Hippocampal formation (tissue), 2 donors: Measurements from ENCODE around the gene RAB30.
"Not testable (repeated sequence)": the region's sequence is repeated elsewhere in the genome, so short reads cannot be mapped to it uniquely, and the experiment has no call there.

ENCODE experiments used
- DNase-seq, 2 donors: peaks; one replicate each; lab custom pipeline; 2025; lab: John Stamatoyannopoulos, UW

Gene RAB30

DNA sequence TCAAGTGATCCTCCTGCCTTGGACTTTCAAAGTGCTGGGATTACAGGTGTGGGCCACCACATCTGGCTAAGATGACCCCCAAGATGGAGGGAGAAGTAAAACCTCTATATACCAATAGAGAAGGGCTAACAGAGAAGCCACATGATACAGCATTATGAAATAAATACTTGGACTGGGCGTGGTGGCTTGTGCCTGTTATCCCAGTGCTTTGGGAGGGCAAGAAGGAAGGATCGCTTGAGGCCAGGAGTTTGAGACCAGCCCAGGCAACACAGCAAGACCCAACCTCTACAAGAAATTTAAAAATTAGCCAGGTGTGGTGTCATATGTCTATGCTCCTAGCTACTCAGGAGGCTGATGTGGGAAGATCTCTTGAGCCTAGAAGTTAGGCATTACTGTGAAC lies 61.7 kb downstream of the RAB30 start:
- DNase-seq = no peak

DNA sequence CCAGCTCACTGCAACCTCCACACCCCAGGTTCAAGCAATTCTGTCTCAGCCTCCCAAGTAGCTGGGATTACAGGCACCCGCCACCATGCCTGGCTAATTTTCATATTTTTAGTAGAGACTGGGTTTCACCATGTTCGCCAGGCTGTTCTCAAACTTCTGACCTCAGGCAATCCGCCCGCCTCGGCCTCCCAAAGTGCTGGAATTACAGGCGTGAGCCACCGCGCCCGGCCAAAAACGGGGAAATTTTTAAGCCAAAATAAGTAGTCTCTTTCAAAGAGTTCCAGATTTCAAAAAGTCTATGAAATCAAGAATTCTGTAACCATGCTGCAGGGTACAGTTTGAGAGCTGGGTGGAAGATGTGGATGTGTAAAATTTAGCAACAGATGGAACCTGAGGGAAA lies 62.6 kb downstream of the RAB30 start:
- DNase-seq = not testable (repeated sequence)

- DNase-seq = no peak
Measured at GRCh38 chr11:83008581-83008923, 63.1 kb downstream of the RAB30 start.

DNA sequence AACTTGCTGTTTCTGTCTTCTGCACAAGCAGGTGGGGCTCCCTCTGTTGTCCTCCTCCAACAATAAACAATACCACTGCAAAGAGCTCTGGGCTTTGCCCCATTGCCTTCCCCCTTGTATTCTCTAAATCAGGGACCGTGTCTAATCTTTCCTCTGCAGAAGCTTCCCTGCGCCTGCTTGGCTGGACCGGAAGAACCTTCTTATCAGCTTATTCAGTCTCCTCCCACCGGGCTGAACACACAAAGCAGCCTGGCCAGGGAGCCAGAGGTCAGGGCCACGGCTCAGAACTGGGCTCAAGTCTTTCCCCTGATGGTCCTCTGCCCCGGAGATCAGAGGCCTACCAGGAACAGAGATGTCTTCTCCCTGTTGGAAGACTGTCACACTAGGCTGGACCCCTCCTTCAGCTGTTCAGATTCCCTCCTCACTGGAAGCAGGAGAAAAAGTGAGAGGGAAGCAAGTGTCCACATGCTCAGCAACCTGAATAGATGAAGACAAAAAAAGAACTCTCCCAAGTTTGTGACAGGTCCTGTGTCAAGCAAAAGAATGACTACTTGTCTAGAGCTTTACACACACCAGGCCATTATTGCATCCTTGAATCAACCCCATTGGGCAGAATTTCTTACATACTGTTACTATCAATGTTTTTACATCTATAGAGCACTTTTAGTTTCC lies 63.7 kb downstream of the RAB30 start:
- DNase-seq = peak; percentile 59 to 66

DNA sequence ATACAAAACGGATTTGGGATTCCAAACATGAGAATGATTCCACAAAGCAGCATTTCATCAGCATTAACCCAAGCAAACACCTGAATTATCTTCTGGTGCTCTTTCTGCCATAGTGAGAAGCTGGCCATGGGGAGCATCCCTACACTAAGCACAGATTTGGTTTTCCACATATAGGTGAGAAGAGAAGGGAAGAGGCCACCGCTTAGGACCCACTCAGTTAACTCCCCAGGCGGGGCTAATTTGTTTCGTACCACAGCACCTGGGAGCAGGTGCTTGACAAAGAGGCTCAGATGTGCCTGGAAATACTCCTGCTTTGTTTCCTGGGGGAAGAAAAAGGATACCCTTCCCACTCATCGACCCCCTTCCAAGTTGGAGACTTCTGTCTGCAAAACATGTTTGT lies 64.2 kb downstream of the RAB30 start:
- DNase-seq = no peak

DNA sequence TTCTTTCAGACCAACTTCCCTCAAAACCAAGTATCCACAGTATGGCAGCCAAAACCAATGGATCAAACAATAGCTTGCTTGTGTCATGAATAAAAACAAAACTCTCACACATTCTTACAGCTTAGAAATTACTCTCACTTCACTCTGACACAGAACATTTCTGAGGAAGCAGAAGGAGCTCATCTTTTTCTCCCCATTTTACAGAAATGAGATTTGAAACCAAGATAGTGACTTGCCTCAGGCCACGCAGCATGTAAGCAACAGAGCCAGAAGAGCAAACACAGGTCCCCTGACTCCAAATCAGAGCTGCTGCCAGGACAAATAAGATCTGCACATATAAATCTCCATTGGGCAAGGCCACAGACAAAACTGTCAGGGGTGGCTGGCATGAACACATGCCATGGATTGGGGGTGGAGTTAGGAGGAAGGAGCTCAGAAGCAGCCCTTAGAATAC lies 64.8 kb downstream of the RAB30 start:
- peak in 1 of 2 donors; percentile 34 for DNase-seq

DNA sequence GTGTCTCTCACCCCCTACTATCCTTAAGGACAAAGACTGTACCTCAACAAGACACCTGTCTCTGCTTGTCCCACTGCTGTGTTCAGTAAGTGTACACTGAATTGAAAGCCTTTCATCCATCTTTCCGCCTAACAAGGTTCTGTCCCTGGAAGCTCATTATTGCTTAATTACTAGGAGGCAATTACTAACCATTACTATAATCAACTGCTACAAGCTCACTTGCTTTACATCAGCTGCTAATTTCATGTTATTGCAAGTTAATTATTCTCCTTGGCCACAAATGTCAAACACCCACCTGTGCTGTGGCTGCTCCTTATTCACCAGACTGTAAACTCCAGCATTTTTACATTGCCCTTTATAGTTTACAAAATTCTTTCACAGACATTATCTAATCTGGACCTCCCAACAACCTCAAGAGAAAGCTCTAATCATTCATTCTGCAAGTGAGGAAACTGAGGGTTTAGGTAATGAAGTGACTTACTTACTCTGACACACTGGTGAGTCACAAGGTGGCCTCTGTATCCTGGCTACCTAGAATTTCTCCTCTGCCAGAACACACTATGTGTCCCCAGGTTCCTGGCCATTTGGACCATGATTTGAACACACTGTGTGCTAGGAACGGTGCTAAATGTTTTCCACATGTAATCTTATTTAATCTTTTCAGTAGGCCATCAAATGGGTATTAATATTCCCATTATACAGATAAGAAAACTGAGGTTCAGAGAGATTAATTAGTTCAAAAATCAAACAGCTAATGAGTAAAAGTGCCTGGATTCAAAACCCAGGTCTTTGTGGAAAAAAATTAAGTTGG lies 66.7 kb downstream of the RAB30 start:
- no peak for DNase-seq

DNA sequence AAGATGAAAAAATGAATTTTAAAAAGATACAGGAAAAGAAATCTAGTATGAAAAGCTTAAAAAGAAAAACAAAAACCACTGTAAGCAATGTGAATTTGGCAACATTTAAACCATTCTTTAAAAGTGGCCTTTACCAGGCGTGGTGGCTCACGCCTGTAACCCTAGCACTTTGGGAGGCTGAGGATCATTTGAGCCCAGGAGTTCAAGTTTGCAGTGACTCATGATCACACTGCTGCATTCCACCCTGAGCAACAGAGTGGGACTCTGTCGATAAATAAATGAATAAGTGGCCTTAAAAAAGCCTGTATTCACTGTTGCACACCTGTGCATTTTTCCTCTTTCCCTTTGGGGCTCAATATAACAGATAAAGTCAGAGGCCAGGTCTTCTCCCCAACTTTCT lies 69.2 kb downstream of the RAB30 start:
- no peak for DNase-seq

GRCh38 chr11:83002053-83002452 lies 69.6 kb downstream of the RAB30 start:
- DNase-seq = peak in 1 of 2 donors; percentile 13

GRCh38 chr11:83000381-83000780 lies 71.3 kb downstream of the RAB30 start:
- DNase-seq = no peak

DNA sequence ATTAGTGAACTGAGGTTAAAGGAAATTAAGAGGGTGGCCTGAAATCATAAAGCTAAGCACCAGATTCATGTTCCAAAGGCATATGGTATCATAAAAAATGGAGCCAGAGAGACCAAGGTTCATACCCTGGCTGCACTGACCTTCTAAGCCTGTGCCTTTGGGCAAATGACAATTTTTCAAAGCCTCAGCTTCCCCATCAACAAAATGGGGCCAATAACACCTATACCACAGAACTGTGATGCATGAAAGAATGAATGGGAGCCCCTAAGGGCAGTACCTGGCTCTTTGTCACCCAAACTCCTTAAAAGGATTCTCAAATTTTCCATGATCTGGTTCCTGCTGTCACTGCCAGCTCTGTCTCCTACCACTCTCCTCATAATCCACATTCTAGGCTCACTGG lies 72.5 kb downstream of the RAB30 start:
- no peak for DNase-seq

GRCh38 chr11:82998697-82999096 lies 73.0 kb downstream of the RAB30 start:
- no peak for DNase-seq

- no peak for DNase-seq
Measured at GRCh38 chr11:82996966-82997606, 74.6 kb downstream of the RAB30 start.

- DNase-seq = no peak
Measured at GRCh38 chr11:82995754-82996398, 75.8 kb downstream of the RAB30 start.

DNA sequence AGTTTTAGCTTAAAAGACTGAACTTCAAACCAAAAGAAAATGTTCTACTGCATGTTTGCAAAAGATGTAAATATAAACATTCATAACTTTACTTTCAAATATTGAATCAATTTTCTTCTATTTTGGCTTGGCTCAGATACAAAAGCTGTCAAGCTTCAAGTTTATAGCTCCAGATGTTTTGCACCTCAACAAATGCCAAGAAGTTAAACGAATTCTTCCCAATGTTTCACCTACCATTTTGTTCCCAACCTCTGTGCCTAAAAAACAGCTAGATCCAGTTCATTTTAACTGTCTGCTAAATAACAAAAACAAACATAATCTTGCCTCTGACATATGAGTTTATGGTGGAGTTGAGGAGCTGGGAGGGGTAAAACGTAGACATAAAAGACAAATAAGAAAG lies 76.5 kb downstream of the RAB30 start:
- no peak for DNase-seq

DNA sequence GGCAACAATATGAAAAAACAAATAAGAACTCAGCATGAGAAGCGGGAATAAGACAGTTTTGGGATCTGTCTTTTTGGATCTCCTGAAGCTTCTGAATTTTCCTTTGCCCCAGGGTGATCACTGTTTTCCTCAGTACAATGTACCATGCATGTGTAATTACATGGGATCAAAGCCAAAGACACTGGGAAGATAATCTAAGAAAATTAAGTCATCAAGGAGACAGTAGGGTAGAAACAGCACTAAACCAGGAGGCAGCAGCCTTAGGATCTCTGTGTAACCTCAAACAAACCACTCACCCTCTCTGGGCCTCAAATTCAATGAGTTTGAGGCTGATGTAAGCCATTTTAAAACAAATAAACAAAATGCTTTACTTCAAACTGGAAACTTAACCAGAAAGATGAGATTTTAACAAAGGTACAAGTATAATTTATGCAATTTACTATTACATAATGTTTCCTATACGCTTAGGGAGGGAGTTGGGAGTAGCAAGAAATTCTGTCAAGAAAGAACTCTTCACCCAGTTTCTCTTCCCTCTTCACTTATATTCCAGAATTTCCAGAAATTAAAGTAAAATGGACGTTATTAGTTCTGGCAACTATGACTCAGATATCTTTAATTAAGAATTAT lies 77.0 kb downstream of the RAB30 start:
- DNase-seq = no peak

GRCh38 chr11:82992223-82992622 lies 79.5 kb downstream of the RAB30 start:
- DNase-seq = no peak

GRCh38 chr11:82989628-82990404 lies 81.9 kb downstream of the RAB30 start:
- no peak for DNase-seq

- DNase-seq = peak; percentile 77 to 96
Measured at GRCh38 chr11:82988936-82989627, 82.6 kb downstream of the RAB30 start.

DNA sequence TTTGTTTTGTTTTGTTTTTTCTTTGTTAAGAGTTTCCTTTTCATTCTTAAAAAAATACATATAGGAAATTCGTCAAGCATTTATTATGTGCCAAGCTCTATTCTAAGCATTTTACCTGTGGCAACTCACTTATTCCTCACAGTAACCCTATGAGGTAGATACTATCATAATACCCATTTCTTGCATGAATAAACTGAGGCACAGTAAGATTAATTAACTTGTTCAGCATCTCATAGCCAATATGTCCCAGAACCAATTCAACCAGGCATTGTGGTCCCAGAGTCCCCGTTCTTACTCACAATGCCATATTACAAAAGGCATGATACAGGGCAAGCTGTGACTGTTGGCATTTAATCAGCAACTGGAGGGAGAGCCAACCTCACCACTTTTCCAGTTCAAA lies 83.7 kb downstream of the RAB30 start:
- no peak for DNase-seq

DNA sequence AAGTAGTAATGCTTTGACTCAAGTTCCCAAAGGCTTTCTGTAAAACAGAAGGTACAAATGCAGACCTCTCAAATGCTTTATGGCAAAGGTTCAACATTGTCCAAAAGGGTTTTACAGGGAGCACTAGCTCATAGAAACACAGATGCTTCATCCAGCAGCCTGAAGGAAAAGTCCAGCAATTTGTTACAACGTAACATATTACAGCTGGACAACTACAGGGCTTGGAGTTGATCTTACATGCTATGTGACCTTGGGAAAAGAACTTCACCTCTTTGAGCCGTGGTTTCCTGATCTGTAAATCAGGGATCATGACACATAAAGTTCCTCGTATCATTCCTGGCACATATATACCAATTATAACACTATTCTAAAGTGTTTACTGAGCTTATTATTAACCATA lies 85.3 kb downstream of the RAB30 start:
- no peak for DNase-seq
